GM19035 (cell line): ENCODE data around the gene PRR29.
"Not testable (repeated sequence)": the region's sequence is repeated elsewhere in the genome, so short reads cannot be mapped to it uniquely, and the experiment has no call there.

Source experiments
- ATAC-seq: cut with Tn5 transposase; IDR thresholded peaks from one replicate; pipeline ENCODE4 v1.9.1; 2021; ENCODE audit not compliant: unreplicated experiment

PRR29 gene

GRCh38 chr17:63974594-63975192 is 23.5 kb upstream of the PRR29 start:
- ATAC-seq, result no peak

GRCh38 chr17:63975541-63976092 is 22.5 kb upstream of the PRR29 start:
- no peak for ATAC-seq

GRCh38 chr17:63976702-63977101 is 21.4 kb upstream of the PRR29 start:
- ATAC-seq, result no peak

- no peak for ATAC-seq
Observed at GRCh38 chr17:63978272-63979200, 19.6 kb upstream of the PRR29 start.

GRCh38 chr17:63982641-63983040 is 15.5 kb upstream of the PRR29 start:
- not testable (repeated sequence) for ATAC-seq

- no peak for ATAC-seq
Observed at GRCh38 chr17:63983320-63983719, 14.8 kb upstream of the PRR29 start.

GRCh38 chr17:63984236-63984635 is 13.9 kb upstream of the PRR29 start:
- no peak for ATAC-seq

- ATAC-seq, result no peak
Observed at GRCh38 chr17:63984651-63985386, 13.3 kb upstream of the PRR29 start.

GRCh38 chr17:63985387-63986140 is 12.6 kb upstream of the PRR29 start:
- ATAC-seq, result no peak

- no peak for ATAC-seq
Observed at GRCh38 chr17:63986821-63987220, 11.3 kb upstream of the PRR29 start.

- no peak for ATAC-seq
Observed at GRCh38 chr17:63987221-63988126, 10.7 kb upstream of the PRR29 start.

- ATAC-seq, result no peak
Observed at GRCh38 chr17:63988127-63988478, 10.0 kb upstream of the PRR29 start.

GRCh38 chr17:63988741-63989621 is 9.2 kb upstream of the PRR29 start:
- no peak for ATAC-seq

- no peak for ATAC-seq
Observed at GRCh38 chr17:63989622-63990345, 8.4 kb upstream of the PRR29 start.

GRCh38 chr17:63991611-63992010 is 6.5 kb upstream of the PRR29 start:
- ATAC-seq, result no peak

- no peak for ATAC-seq
Observed at GRCh38 chr17:63993368-63993985, 4.7 kb upstream of the PRR29 start.

GRCh38 chr17:63995626-63996025 is 2.5 kb upstream of the PRR29 start:
- ATAC-seq, result no peak
